LNCAP (cell line): ENCODE data around the gene SKAP2.
A peak's percentile ranks its signal among the peaks of the same experiment; 100 is the strongest.

Experiments used
- CTCF ChIP-seq: fragments of 450-650 bp; IDR thresholded peaks from 2 replicates; pipeline ENCODE4 v1.5.1; 2017; ENCODE audit warnings: mild to moderate bottlenecking

The SKAP2 gene

GRCh38 chr7:26862834-26863233 is 1.6 kb downstream of the SKAP2 start:
- TF ChIP-seq CTCF = no peak

GRCh38 chr7:26861050-26861449 is 3.3 kb downstream of the SKAP2 start:
- no peak for TF ChIP-seq CTCF

- TF ChIP-seq CTCF = peak; percentile 67
Observed at GRCh38 chr7:26860361-26860760, 4.0 kb downstream of the SKAP2 start.

- no peak for TF ChIP-seq CTCF
Observed at GRCh38 chr7:26859720-26860119, 4.7 kb downstream of the SKAP2 start.

- no peak for TF ChIP-seq CTCF
Observed at GRCh38 chr7:26858735-26859134, 5.7 kb downstream of the SKAP2 start.

- TF ChIP-seq CTCF = no peak
Observed at GRCh38 chr7:26858241-26858715, 6.1 kb downstream of the SKAP2 start.

GRCh38 chr7:26857506-26858240 is 6.7 kb downstream of the SKAP2 start:
- TF ChIP-seq CTCF = no peak

GRCh38 chr7:26857170-26857505 is 7.3 kb downstream of the SKAP2 start:
- TF ChIP-seq CTCF = no peak
